WTC11 (cell line): ENCODE results near the gene CNBP. TPM values are rescaled to one million over a fixed set of nuclear protein-coding genes. Genes with fewer than 3 reads are reported as not detected.

ENCODE experiments used
- CBFB ChIP-seq: sonication (generic); formaldehyde crosslinking; IDR thresholded peaks from 2 replicates; pipeline ENCODE4 v1.8.1; 2022; ENCODE audit warnings: mild to moderate bottlenecking, low read depth, missing genetic modification reagents
- ELF4 ChIP-seq: sonication (generic); formaldehyde crosslinking; IDR thresholded peaks from 2 replicates; pipeline ENCODE4 v1.8.1; 2022; ENCODE audit warnings: low read depth, mild to moderate bottlenecking, moderate library complexity, missing genetic modification reagents
- EMX1 ChIP-seq: fragments of 250-450 bp; sonication (Bioruptor Pico); IDR thresholded peaks from 2 replicates; pipeline ENCODE4 v1.8.0; 2021; ENCODE audit warnings: mild to moderate bottlenecking
- ETV6 ChIP-seq: sonication (generic); formaldehyde crosslinking; IDR thresholded peaks from 2 replicates; pipeline ENCODE4 v1.8.1; 2022; ENCODE audit warnings: mild to moderate bottlenecking, missing genetic modification reagents
- FOXJ3 ChIP-seq: sonication (generic); formaldehyde crosslinking; IDR thresholded peaks from 2 replicates; pipeline ENCODE4 v1.9.0; 2021; ENCODE audit warnings: missing genetic modification reagents, mild to moderate bottlenecking, borderline replicate concordance
- FOXP1 ChIP-seq: sonication (generic); formaldehyde crosslinking; IDR thresholded peaks from 2 replicates; pipeline ENCODE4 v1.8.0; 2022; ENCODE audit warnings: missing genetic modification reagents, mild to moderate bottlenecking, moderate library complexity, borderline replicate concordance
- GABPB1 ChIP-seq: sonication (generic); formaldehyde crosslinking; IDR thresholded peaks from 2 replicates; pipeline ENCODE4 v1.8.1; 2023; ENCODE audit warnings: mild to moderate bottlenecking, missing genetic modification reagents
- HMGA2 ChIP-seq: fragments of 250-450 bp; sonication (Bioruptor Pico); IDR thresholded peaks from 2 replicates; pipeline ENCODE4 v1.4.0; 2021; ENCODE audit warnings: mild to moderate bottlenecking, moderate library complexity
- JUN ChIP-seq: sonication (generic); formaldehyde crosslinking; IDR thresholded peaks from 2 replicates; pipeline ENCODE4 v1.8.0; 2023; ENCODE audit warnings: mild to moderate bottlenecking, missing genetic modification reagents
- MYBL2 ChIP-seq: sonication (generic); formaldehyde crosslinking; IDR thresholded peaks from 2 replicates; pipeline ENCODE4 v1.8.1; 2023; ENCODE audit warnings: mild to moderate bottlenecking, moderate library complexity, missing genetic modification reagents
- RORB ChIP-seq: fragments of 250-450 bp; sonication (Bioruptor Pico); IDR thresholded peaks from 2 replicates; pipeline ENCODE4 v1.9.0; 2021; ENCODE audit warnings: mild to moderate bottlenecking
- SMAD4 ChIP-seq: sonication (generic); formaldehyde crosslinking; IDR thresholded peaks from 2 replicates; pipeline ENCODE4 v1.8.0; 2022; ENCODE audit warnings: mild to moderate bottlenecking, missing genetic modification reagents
- TP53 ChIP-seq: sonication (generic); formaldehyde crosslinking; IDR thresholded peaks from 2 replicates; pipeline ENCODE4 v1.8.1; 2023; ENCODE audit warnings: mild to moderate bottlenecking, missing genetic modification reagents
- ZNF263 ChIP-seq: sonication (generic); formaldehyde crosslinking; IDR thresholded peaks from 2 replicates; pipeline ENCODE4 v1.8.1; 2022; ENCODE audit warnings: low read depth, mild to moderate bottlenecking, moderate library complexity, missing genetic modification reagents
- ZNF396 ChIP-seq: fragments of 250-450 bp; sonication (Bioruptor Pico); IDR thresholded peaks from 2 replicates; pipeline ENCODE4 v1.8.0; 2021; ENCODE audit warnings: mild to moderate bottlenecking, moderate library complexity, borderline replicate concordance
- total RNA-seq: library from RNA; stranded (reverse); gene quantifications from 3 replicates; pipeline ENCODE4 v1.2.3, GENCODE V29; 2021
- TF ChIP-seq, protein P1 (sequence below): fragments of 250-450 bp; sonication (Bioruptor Pico); IDR thresholded peaks from 2 replicates; pipeline ENCODE4 v2.1.2; 2022; ENCODE audit warnings: mild to moderate bottlenecking, moderate library complexity
- TF ChIP-seq, protein P2 (sequence below): sonication (generic); formaldehyde crosslinking; IDR thresholded peaks from 2 replicates; pipeline ENCODE4 v1.8.0; 2022; ENCODE audit warnings: mild to moderate bottlenecking, missing genetic modification reagents
- TF ChIP-seq, protein P3 (sequence below): sonication (generic); formaldehyde crosslinking; IDR thresholded peaks from 2 replicates; pipeline ENCODE4 v1.8.0; 2022; ENCODE audit warnings: missing genetic modification reagents
- TF ChIP-seq, protein P4 (sequence below): sonication (generic); formaldehyde crosslinking; IDR thresholded peaks from 2 replicates; pipeline ENCODE4 v1.8.1; 2023; ENCODE audit warnings: mild to moderate bottlenecking, missing genetic modification reagents, moderate library complexity
- TF ChIP-seq, protein P5 (sequence below): fragments of 250-450 bp; sonication (Bioruptor Pico); IDR thresholded peaks from 2 replicates; pipeline ENCODE4 v1.9.0; 2021; ENCODE audit warnings: moderate library complexity, mild to moderate bottlenecking, inconsistent platforms, borderline replicate concordance
- TF ChIP-seq, protein P6 (sequence below): sonication (generic); formaldehyde crosslinking; IDR thresholded peaks from 2 replicates; pipeline ENCODE4 v1.8.0; 2023; ENCODE audit warnings: missing genetic modification reagents, mild to moderate bottlenecking, borderline replicate concordance
- TF ChIP-seq, protein P7 (sequence below): fragments of 250-450 bp; sonication (Bioruptor Pico); IDR thresholded peaks from 2 replicates; pipeline ENCODE4 v1.9.0; 2021; ENCODE audit warnings: mild to moderate bottlenecking
- TF ChIP-seq, protein P8 (sequence below): sonication (generic); formaldehyde crosslinking; IDR thresholded peaks from 2 replicates; pipeline ENCODE4 v1.8.1; 2022; ENCODE audit warnings: missing genetic modification reagents, borderline replicate concordance

The CNBP gene
- total RNA-seq, 1 experiment from 2014 or later, result 329 TPM

DNA sequence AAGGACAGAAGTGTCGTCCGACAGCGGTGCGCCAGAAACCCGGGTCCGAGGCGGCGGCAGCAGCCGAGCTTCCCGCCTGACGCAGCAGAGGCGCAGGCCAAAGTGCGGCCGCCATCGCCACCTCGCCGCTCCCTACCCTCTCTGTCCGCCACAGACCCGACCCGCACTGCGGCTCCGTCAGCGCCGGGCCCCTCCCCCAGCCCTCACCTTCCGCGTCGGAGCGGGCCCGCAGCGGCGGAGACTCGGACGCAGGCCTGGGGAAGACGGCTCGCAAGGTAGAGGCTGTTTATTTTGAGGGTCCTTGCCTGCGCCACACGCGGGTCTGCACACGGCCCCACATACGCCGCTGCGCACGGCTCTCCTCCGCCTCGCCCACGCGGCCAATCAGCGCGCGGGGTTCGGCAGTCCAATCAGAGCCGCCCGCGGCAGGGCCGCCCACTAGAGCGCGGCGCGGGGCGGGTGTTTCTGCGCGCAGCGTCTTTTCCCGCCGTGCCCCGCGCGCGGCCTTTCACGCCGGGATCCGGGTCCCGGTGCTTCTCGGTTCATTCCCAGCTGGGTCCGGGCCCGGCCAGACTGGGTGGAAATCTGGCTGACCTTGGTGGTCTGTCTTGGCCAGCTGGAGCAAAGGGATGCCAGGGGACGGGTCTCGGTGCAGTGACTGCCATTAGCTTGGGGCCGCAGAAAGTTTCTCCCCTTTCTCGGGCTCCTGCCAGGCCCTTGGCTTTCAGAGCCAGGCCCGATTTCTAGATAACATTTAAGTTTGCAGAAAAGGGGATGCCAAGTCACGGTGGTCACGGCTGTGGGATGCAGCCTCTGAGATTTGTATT lies at the start of gene CNBP (continued):
- TF ChIP-seq SMAD4 (CRISPR knock-in tag) (no peak), FOXP1 (peak; percentile 83), MYBL2 (CRISPR knock-in tag) (0 out of 2 replicates have a peak, but pooled peaks have one; percentile 88), HMGA2 (CRISPR knock-in tag) (no peak), ETV6 (CRISPR knock-in tag) (0 out of 2 replicates have a peak, but pooled peaks have one; percentile 23), ZNF396 (CRISPR knock-in tag) (no peak), ZNF263 (CRISPR knock-in tag) (no peak), JUN (CRISPR knock-in tag) (peak; percentile 72), ELF4 (no peak), GABPB1 (CRISPR knock-in tag) (peak; percentile 29; the same call in 1 of the 2 replicates), FOXJ3 (CRISPR knock-in tag) (no peak), RORB (no peak), EMX1 (CRISPR knock-in tag) (no peak), TP53 (CRISPR knock-in tag) (no peak), CBFB (CRISPR knock-in tag) (peak; percentile 57; the same call in 1 of the 2 replicates)
- TF ChIP-seq, protein P1, sequence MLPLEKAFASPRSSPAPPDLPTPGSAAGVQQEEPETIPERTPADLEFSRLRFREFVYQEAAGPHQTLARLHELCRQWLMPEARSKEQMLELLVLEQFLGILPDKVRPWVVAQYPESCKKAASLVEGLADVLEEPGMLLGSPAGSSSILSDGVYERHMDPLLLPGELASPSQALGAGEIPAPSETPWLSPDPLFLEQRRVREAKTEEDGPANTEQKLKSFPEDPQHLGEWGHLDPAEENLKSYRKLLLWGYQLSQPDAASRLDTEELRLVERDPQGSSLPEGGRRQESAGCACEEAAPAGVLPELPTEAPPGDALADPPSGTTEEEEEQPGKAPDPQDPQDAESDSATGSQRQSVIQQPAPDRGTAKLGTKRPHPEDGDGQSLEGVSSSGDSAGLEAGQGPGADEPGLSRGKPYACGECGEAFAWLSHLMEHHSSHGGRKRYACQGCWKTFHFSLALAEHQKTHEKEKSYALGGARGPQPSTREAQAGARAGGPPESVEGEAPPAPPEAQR, result no peak
- TF ChIP-seq, protein P2, sequence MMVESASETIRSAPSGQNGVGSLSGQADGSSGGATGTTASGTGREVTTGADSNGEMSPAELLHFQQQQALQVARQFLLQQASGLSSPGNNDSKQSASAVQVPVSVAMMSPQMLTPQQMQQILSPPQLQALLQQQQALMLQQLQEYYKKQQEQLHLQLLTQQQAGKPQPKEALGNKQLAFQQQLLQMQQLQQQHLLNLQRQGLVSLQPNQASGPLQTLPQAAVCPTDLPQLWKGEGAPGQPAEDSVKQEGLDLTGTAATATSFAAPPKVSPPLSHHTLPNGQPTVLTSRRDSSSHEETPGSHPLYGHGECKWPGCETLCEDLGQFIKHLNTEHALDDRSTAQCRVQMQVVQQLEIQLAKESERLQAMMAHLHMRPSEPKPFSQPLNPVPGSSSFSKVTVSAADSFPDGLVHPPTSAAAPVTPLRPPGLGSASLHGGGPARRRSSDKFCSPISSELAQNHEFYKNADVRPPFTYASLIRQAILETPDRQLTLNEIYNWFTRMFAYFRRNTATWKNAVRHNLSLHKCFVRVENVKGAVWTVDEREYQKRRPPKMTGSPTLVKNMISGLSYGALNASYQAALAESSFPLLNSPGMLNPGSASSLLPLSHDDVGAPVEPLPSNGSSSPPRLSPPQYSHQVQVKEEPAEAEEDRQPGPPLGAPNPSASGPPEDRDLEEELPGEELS (CRISPR knock-in tag), result no peak; the same call in 1 of the 2 replicates
- TF ChIP-seq, protein P3, sequence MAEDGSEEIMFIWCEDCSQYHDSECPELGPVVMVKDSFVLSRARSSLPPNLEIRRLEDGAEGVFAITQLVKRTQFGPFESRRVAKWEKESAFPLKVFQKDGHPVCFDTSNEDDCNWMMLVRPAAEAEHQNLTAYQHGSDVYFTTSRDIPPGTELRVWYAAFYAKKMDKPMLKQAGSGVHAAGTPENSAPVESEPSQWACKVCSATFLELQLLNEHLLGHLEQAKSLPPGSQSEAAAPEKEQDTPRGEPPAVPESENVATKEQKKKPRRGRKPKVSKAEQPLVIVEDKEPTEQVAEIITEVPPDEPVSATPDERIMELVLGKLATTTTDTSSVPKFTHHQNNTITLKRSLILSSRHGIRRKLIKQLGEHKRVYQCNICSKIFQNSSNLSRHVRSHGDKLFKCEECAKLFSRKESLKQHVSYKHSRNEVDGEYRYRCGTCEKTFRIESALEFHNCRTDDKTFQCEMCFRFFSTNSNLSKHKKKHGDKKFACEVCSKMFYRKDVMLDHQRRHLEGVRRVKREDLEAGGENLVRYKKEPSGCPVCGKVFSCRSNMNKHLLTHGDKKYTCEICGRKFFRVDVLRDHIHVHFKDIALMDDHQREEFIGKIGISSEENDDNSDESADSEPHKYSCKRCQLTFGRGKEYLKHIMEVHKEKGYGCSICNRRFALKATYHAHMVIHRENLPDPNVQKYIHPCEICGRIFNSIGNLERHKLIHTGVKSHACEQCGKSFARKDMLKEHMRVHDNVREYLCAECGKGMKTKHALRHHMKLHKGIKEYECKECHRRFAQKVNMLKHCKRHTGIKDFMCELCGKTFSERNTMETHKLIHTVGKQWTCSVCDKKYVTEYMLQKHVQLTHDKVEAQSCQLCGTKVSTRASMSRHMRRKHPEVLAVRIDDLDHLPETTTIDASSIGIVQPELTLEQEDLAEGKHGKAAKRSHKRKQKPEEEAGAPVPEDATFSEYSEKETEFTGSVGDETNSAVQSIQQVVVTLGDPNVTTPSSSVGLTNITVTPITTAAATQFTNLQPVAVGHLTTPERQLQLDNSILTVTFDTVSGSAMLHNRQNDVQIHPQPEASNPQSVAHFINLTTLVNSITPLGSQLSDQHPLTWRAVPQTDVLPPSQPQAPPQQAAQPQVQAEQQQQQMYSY (CRISPR knock-in tag), result no peak
- TF ChIP-seq, protein P4, sequence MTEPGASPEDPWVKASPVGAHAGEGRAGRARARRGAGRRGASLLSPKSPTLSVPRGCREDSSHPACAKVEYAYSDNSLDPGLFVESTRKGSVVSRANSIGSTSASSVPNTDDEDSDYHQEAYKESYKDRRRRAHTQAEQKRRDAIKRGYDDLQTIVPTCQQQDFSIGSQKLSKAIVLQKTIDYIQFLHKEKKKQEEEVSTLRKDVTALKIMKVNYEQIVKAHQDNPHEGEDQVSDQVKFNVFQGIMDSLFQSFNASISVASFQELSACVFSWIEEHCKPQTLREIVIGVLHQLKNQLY (CRISPR knock-in tag), result no peak
- TF ChIP-seq, protein P5, sequence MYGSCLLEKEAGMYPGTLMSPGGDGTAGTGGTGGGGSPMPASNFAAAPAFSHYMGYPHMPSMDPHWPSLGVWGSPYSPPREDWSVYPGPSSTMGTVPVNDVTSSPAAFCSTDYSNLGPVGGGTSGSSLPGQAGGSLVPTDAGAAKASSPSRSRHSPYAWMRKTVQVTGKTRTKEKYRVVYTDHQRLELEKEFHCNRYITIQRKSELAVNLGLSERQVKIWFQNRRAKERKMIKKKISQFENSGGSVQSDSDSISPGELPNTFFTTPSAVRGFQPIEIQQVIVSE (CRISPR knock-in tag), result no peak
- TF ChIP-seq, protein P6, sequence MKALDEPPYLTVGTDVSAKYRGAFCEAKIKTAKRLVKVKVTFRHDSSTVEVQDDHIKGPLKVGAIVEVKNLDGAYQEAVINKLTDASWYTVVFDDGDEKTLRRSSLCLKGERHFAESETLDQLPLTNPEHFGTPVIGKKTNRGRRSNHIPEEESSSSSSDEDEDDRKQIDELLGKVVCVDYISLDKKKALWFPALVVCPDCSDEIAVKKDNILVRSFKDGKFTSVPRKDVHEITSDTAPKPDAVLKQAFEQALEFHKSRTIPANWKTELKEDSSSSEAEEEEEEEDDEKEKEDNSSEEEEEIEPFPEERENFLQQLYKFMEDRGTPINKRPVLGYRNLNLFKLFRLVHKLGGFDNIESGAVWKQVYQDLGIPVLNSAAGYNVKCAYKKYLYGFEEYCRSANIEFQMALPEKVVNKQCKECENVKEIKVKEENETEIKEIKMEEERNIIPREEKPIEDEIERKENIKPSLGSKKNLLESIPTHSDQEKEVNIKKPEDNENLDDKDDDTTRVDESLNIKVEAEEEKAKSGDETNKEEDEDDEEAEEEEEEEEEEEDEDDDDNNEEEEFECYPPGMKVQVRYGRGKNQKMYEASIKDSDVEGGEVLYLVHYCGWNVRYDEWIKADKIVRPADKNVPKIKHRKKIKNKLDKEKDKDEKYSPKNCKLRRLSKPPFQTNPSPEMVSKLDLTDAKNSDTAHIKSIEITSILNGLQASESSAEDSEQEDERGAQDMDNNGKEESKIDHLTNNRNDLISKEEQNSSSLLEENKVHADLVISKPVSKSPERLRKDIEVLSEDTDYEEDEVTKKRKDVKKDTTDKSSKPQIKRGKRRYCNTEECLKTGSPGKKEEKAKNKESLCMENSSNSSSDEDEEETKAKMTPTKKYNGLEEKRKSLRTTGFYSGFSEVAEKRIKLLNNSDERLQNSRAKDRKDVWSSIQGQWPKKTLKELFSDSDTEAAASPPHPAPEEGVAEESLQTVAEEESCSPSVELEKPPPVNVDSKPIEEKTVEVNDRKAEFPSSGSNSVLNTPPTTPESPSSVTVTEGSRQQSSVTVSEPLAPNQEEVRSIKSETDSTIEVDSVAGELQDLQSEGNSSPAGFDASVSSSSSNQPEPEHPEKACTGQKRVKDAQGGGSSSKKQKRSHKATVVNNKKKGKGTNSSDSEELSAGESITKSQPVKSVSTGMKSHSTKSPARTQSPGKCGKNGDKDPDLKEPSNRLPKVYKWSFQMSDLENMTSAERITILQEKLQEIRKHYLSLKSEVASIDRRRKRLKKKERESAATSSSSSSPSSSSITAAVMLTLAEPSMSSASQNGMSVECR, result no peak; the same call in none of the 2 replicates
- TF ChIP-seq, protein P7, sequence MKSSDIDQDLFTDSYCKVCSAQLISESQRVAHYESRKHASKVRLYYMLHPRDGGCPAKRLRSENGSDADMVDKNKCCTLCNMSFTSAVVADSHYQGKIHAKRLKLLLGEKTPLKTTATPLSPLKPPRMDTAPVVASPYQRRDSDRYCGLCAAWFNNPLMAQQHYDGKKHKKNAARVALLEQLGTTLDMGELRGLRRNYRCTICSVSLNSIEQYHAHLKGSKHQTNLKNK (CRISPR knock-in tag), result no peak
- TF ChIP-seq, protein P8, sequence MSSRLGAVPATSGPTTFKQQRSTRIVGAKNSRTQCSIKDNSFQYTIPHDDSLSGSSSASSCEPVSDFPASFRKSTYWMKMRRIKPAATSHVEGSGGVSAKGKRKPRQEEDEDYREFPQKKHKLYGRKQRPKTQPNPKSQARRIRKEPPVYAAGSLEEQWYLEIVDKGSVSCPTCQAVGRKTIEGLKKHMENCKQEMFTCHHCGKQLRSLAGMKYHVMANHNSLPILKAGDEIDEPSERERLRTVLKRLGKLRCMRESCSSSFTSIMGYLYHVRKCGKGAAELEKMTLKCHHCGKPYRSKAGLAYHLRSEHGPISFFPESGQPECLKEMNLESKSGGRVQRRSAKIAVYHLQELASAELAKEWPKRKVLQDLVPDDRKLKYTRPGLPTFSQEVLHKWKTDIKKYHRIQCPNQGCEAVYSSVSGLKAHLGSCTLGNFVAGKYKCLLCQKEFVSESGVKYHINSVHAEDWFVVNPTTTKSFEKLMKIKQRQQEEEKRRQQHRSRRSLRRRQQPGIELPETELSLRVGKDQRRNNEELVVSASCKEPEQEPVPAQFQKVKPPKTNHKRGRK (CRISPR knock-in tag), result no peak
